Activated CD8-positive, alpha-beta T cell treated with anti-CD3 and anti-CD28 coated beads for 36 hours (primary cell): ENCODE results near the gene MYO18A. TPM values are rescaled to one million over a fixed set of nuclear protein-coding genes. Genes with fewer than 3 reads are reported as not detected.

Experiments used
- ATAC-seq: fragments of 200-7000 bp; cut with Tn5 transposase; one replicate; pipeline ENCODE4 v1.10.0; 2021; ENCODE audit warnings: mild to moderate bottlenecking, moderate library complexity
- CTCF ChIA-PET: fragments of 350-600 bp; sonication (Branson Sonifier 250); formaldehyde crosslinking; loops from one replicate; lab custom pipeline; 2021; ENCODE audit warnings: antibody characterized with exemption; lab: Charles Lee
- POLR2A ChIA-PET: fragments of 350-600 bp; sonication (Branson Sonifier 250); formaldehyde crosslinking; loops from one replicate; lab custom pipeline; 2021; ENCODE audit warnings: antibody characterized with exemption; lab: Charles Lee
- DNase-seq: peaks from one replicate; pipeline ENCODE4 v3.0.0-alpha.2; 2020
- H3K27ac Mint-ChIP-seq: one replicate; pipeline ENCODE4 v1.8.0; 2021; ENCODE audit warnings: mild to moderate bottlenecking, mixed read lengths
- H3K27me3 Mint-ChIP-seq: one replicate; pipeline ENCODE4 v1.8.0; 2021; ENCODE audit warnings: mixed read lengths
- H3K36me3 Mint-ChIP-seq: one replicate; pipeline ENCODE4 v1.8.0; 2021; ENCODE audit warnings: low read depth, mixed read lengths
- H3K4me1 Mint-ChIP-seq: one replicate; pipeline ENCODE4 v1.8.0; 2021; ENCODE audit warnings: low read depth, mixed read lengths
- H3K4me3 Mint-ChIP-seq: one replicate; pipeline ENCODE4 v1.8.0; 2021; ENCODE audit warnings: mild to moderate bottlenecking, moderate library complexity, mixed read lengths
- H3K9me3 Mint-ChIP-seq: one replicate; pipeline ENCODE4 v1.8.0; 2021; ENCODE audit warnings: mixed read lengths
- CTCF ChIP-seq: fragments of 200-600 bp; IDR thresholded peaks from one replicate; pipeline ENCODE4 v1.8.0; 2022; ENCODE audit warnings: antibody characterized with exemption, mild to moderate bottlenecking
- intact Hi-C: fragments of 100-400 bp; cut with micrococcal nuclease; formaldehyde crosslinking; loops from one replicate; pipeline ENCODE4 v1.10.0; 2022
- total RNA-seq, 2 experiments: library from RNA; stranded (reverse); gene quantifications; one replicate each; pipeline ENCODE4 v1.2.3, GENCODE V29; 2021

MYO18A gene
- total RNA-seq, 2 experiments from 2014 or later = 27.5 to 29.4 TPM

GRCh38 chr17:29103341-29103740, 76.9 kb downstream of the MYO18A start:
- H3K4me3 Mint-ChIP-seq = no peak overlapping the region
- ChIA-PET POLR2A (no interaction called here), CTCF (interaction anchor here (4.0 kb wide), 1 partner anchor 13 kb away, joined by 25 read pairs; no protein-coding TSS in a partner anchor)
- peaks cover 11% of the 10 kb centered on the region for H3K4me1 Mint-ChIP-seq
- no peaks in the 10 kb centered on the region for H3K27me3 Mint-ChIP-seq
- no peak overlapping the region for H3K27ac Mint-ChIP-seq
- TF ChIP-seq CTCF = no peak
- DNase-seq = no peak
- intact Hi-C loops = no loop called here
- peaks cover 5% of the 10 kb centered on the region for H3K36me3 Mint-ChIP-seq
- H3K9me3 Mint-ChIP-seq = no peaks in the 10 kb centered on the region
- ATAC-seq = no peak

DNA sequence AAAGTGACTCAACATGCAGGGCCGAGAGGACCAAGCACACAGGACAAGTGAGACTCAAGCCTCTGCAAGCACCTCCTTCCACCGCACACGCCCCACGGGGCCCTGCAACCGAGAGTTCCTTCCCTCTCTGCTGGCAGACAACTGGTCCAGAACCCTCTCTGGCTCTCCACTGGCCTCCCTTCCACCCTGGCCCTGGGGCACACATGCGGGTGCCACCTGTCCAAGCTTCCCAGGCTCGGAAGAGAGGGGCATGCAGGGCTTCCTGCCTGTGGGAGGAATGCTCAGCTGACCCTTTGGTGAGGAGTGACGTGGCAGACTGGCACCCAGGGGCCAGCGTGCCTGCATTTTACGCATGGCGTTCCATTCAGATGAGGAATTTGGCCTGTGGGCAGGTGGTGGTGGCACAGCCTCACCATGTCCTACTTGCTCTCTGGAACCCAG, 77.4 kb downstream of the MYO18A start:
- Mint-ChIP-seq H3K27ac (no peak overlapping the region), H3K36me3 (peaks cover 5% of the 10 kb centered on the region), H3K4me3 (no peak overlapping the region), H3K27me3 (no peaks in the 10 kb centered on the region), H3K9me3 (no peaks in the 10 kb centered on the region), H3K4me1 (peaks cover 11% of the 10 kb centered on the region)
- POLR2A ChIA-PET = no interaction called here
- intact Hi-C loops = no loop called here
- DNase-seq (no peak), ATAC-seq (no peak)
- CTCF ChIA-PET = interaction anchor here (2.4 to 4.0 kb wide), 3 partner anchors 9 to 149 kb away, joined by 8 to 25 read pairs (median 16); no protein-coding TSS in a partner anchor
- TF ChIP-seq CTCF = no peak

GRCh38 chr17:29102046-29102445, 78.2 kb downstream of the MYO18A start:
- H3K36me3 Mint-ChIP-seq = peaks cover 5% of the 10 kb centered on the region
- DNase-seq (no peak), ATAC-seq (no peak)
- POLR2A ChIA-PET = interaction anchor here (0.7 kb wide), 2 partner anchors 12 to 42 kb away, joined by 3 read pairs; no protein-coding TSS in a partner anchor
- no peak overlapping the region for H3K4me3 Mint-ChIP-seq
- intact Hi-C loops = no loop called here
- no peak overlapping the region for H3K27ac Mint-ChIP-seq
- no peaks in the 10 kb centered on the region for H3K27me3 Mint-ChIP-seq
- CTCF ChIA-PET = interaction anchor here (2.4 to 4.0 kb wide), 3 partner anchors 10 to 148 kb away, joined by 8 to 25 read pairs (median 16); no protein-coding TSS in a partner anchor
- H3K4me1 Mint-ChIP-seq = peaks cover 11% of the 10 kb centered on the region
- no peaks in the 10 kb centered on the region for H3K9me3 Mint-ChIP-seq
- TF ChIP-seq CTCF = no peak

- no peak overlapping the region for H3K27ac Mint-ChIP-seq
- H3K9me3 Mint-ChIP-seq = no peaks in the 10 kb centered on the region
- intact Hi-C loops = no loop called here
- POLR2A ChIA-PET = no interaction called here
- CTCF ChIA-PET = interaction anchor here (1.4 to 4.0 kb wide), 4 partner anchors 11 to 147 kb away, joined by 3 to 25 read pairs (median 12); no protein-coding TSS in a partner anchor
- H3K4me3 Mint-ChIP-seq = no peak overlapping the region
- H3K36me3 Mint-ChIP-seq = peaks cover 5% of the 10 kb centered on the region
- peak; percentile 13 for DNase-seq
- no peak for TF ChIP-seq CTCF
- H3K27me3 Mint-ChIP-seq = no peaks in the 10 kb centered on the region
- ATAC-seq = no peak
- peaks cover 11% of the 10 kb centered on the region for H3K4me1 Mint-ChIP-seq
Observed at GRCh38 chr17:29100296-29100695, 79.9 kb downstream of the MYO18A start.

DNA sequence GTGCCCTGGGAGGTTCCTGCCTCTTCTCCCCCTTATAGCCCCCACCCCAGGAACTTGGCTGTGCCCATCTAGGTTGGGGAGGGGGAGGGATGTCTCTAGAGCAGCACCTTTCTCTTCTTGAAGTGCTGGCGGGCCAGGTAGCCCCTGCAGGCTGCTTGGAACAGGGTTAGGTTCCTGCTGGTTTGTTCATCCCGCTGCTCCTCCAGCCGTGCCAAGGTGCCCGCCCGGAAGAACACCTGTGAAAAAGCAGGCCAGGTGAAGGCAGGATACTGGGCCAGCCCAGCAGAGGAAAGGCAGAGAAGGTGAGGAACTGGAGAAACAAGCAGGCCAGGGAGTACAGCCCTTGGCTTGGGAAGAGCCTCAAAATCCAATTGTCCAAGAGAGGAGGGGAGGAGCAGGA, 80.7 kb downstream of the MYO18A start:
- intact Hi-C loops = no loop called here
- CTCF ChIA-PET = interaction anchor here (2.5 kb wide), 1 partner anchor 12 kb away, joined by 8 read pairs; no protein-coding TSS in a partner anchor
- no peak overlapping the region for H3K4me3 Mint-ChIP-seq
- no peaks in the 10 kb centered on the region for H3K9me3 Mint-ChIP-seq
- H3K27ac Mint-ChIP-seq = peak overlapping the region; percentile 63
- TF ChIP-seq CTCF = no peak
- peaks cover 3% of the 10 kb centered on the region for H3K36me3 Mint-ChIP-seq
- no peaks in the 10 kb centered on the region for H3K27me3 Mint-ChIP-seq
- H3K4me1 Mint-ChIP-seq = peaks cover 11% of the 10 kb centered on the region
- ATAC-seq (no peak), DNase-seq (no peak)
- POLR2A ChIA-PET = no interaction called here
